K562 (cell line): ENCODE data around the gene PLPP6. TPM values are rescaled to one million over a fixed set of nuclear protein-coding genes. Genes with fewer than 3 reads are reported as not detected.

ENCODE experiments used
- ATAC-seq: fragments of 200-7000 bp; cut with Tn5 transposase; 3 replicates; pipeline ENCODE4 v1.9.1; 2020; ENCODE audit warnings: moderate library complexity
- BruUV-seq: library from RNA; stranded (reverse); fragments of 400-500 nt; replicated peaks from 2 replicates; lab custom pipeline; 2021; lab: Mats Ljungman, UMichigan
- CTCF ChIA-PET: fragments of 300-600 bp; formaldehyde crosslinking; extraction: SDS; loops from one replicate; lab custom pipeline; 2021; ENCODE audit warnings: low intra/inter-chr PET ratio; lab: Yijun Ruan, JAX
- POLR2A ChIA-PET: fragments of 300-600, 350-650 bp; sonication (Branson Sonifier 250); formaldehyde crosslinking; extraction: SDS; loops from one replicate; lab custom pipeline; 2021; ENCODE audit warnings: antibody characterized with exemption, inconsistent platforms; lab: Yijun Ruan, JAX
- DNase-seq, 4 experiments: peaks; one replicate each; pipeline versions ENCODE4 v3.0.0 to v3.0.0-alpha.2; 2011 to 2018; ENCODE audit warnings: low spot score in 3 of 4, mixed read lengths in 3 of 4; ENCODE audit errors: extremely low read depth in 1 of 4
- FAIRE-seq: peaks from 2 replicates; lab custom pipeline; 2011; peaks lifted over from hg19 to GRCh38; lab: Jason Lieb, UNC
- H2AFZ ChIP-seq: 2 replicates; pipeline ENCODE4 v1.6.0; 2011; ENCODE audit warnings: low read depth, low read length, control low read depth, inconsistent platforms
- H3K27ac ChIP-seq: fragments of 200-600 bp; 3 replicates; pipeline ENCODE4 v1.8.0; 2011; ENCODE audit warnings: low read depth, mild to moderate bottlenecking, control low read depth, inconsistent platforms, low read length, moderate library complexity, mixed read lengths; ENCODE audit errors: extremely low read depth
- H3K27me3 ChIP-seq, 2 experiments: fragments of 300-600 bp in 1 of 2; 2 replicates in 1 of 2; 3 replicates in 1 of 2; pipeline versions ENCODE4 v1.6.0 to v1.8.0; 2011; ENCODE audit warnings: inconsistent platforms in 2 of 2, low read length in 2 of 2, mild to moderate bottlenecking in 1 of 2, mixed read lengths in 1 of 2, moderate library complexity in 1 of 2; ENCODE audit not compliant: control insufficient read depth in 2 of 2, insufficient read depth in 2 of 2
- H3K36me3 ChIP-seq: fragments of 300-600 bp; 3 replicates; pipeline ENCODE4 v1.8.0; 2011; ENCODE audit warnings: mild to moderate bottlenecking, low read length, inconsistent platforms; ENCODE audit not compliant: control insufficient read depth, insufficient read depth
- H3K4me1 ChIP-seq, 2 experiments: fragments of 200-600 bp in 1 of 2; replicated peaks in 1 of 2; 2 replicates in 1 of 2; 3 replicates in 1 of 2; pipeline versions ENCODE4 v1.5.1 to v1.8.0; 2011; ENCODE audit warnings: inconsistent platforms in 2 of 2, low read length in 2 of 2, mild to moderate bottlenecking in 1 of 2, mixed read lengths in 1 of 2, moderate library complexity in 1 of 2; ENCODE audit not compliant: control insufficient read depth in 2 of 2, insufficient read depth in 2 of 2
- H3K4me2 ChIP-seq: 2 replicates; pipeline ENCODE4 v1.6.1; 2011; ENCODE audit warnings: low read length, control low read depth, inconsistent platforms, mixed read lengths; ENCODE audit not compliant: insufficient read depth
- H3K4me3 ChIP-seq: fragments of 200-600 bp; sonication (generic), shearing (Covaris generic); 2 replicates; pipeline ENCODE4 v1.5.1; 2016; ENCODE audit warnings: control low read depth, inconsistent platforms
- H3K79me2 ChIP-seq: fragments of 200-600 bp; 3 replicates; pipeline ENCODE4 v1.8.0; 2011; ENCODE audit warnings: low read length, inconsistent platforms; ENCODE audit not compliant: control insufficient read depth, insufficient read depth
- H3K9ac ChIP-seq, 2 experiments: 2 replicates each; pipeline versions ENCODE4 v1.6.0 to v1.6.1; 2011; ENCODE audit warnings: low read depth in 2 of 2, low read length in 2 of 2, control low read depth in 1 of 2, inconsistent platforms in 1 of 2, mild to moderate bottlenecking in 1 of 2, mixed read lengths in 1 of 2; ENCODE audit not compliant: insufficient read depth in 1 of 2
- H3K9me1 ChIP-seq: one replicate; pipeline ENCODE4 v1.6.0; 2011; ENCODE audit warnings: inconsistent platforms, mild to moderate bottlenecking, low read length, moderate library complexity; ENCODE audit not compliant: control insufficient read depth, insufficient read depth
- H3K9me3 ChIP-seq: replicated peaks from 2 replicates; pipeline ENCODE4 v1.5.1; 2011; ENCODE audit warnings: low read depth, low read length, inconsistent platforms; ENCODE audit not compliant: control insufficient read depth, insufficient read depth
- H4K20me1 ChIP-seq: replicated peaks from 2 replicates; pipeline ENCODE4 v1.6.1; 2011; ENCODE audit warnings: low read length, inconsistent platforms, mixed read lengths; ENCODE audit not compliant: control insufficient read depth, insufficient read depth
- ASH1L ChIP-seq: fragments of 450-650 bp; IDR thresholded peaks from 2 replicates; pipeline ENCODE4 v1.6.1; 2018; ENCODE audit warnings: borderline replicate concordance, mild to moderate bottlenecking, low read depth; ENCODE audit not compliant: partially characterized antibody
- BHLHE40 ChIP-seq: IDR thresholded peaks from 2 replicates; pipeline ENCODE4 v1.6.1; 2011; ENCODE audit warnings: low read length, improper control_type of control experiment
- BRF1 ChIP-seq: IDR thresholded peaks from 3 replicates; pipeline ENCODE4 v1.6.1; 2011; ENCODE audit warnings: borderline replicate concordance, mild to moderate bottlenecking; ENCODE audit not compliant: insufficient read length; ENCODE audit errors: extremely low read depth
- ELF1 ChIP-seq: fragments of 200-800 bp; sonication (Bioruptor generic); IDR thresholded peaks from 2 replicates; pipeline ENCODE4 v1.6.1; 2016; ENCODE audit warnings: missing genetic modification characterization, missing compliant biosample characterization
- ESRRA ChIP-seq: fragments of 450-650 bp; IDR thresholded peaks from 2 replicates; pipeline ENCODE4 v1.6.1; 2014; ENCODE audit warnings: low read depth, mild to moderate bottlenecking, moderate library complexity, borderline replicate concordance
- MXI1 ChIP-seq: IDR thresholded peaks from 2 replicates; pipeline ENCODE4 v1.6.1; 2011; ENCODE audit warnings: low read depth, mild to moderate bottlenecking, improper control_type of control experiment, low read length
- RNF219 ChIP-seq: fragments of 250-450 bp; sonication (Bioruptor Pico); IDR thresholded peaks from 2 replicates; pipeline ENCODE4 v1.5.0; 2022; ENCODE audit warnings: mild to moderate bottlenecking
- SETDB1 ChIP-seq: IDR thresholded peaks from one replicate; pipeline ENCODE4 v1.6.1; 2012; ENCODE audit warnings: low read length, control low read depth, inconsistent platforms
- SOX6 ChIP-seq: fragments of 450-650 bp; IDR thresholded peaks from 2 replicates; pipeline ENCODE4 v1.6.1; 2014; ENCODE audit warnings: mild to moderate bottlenecking
- TFAP4 ChIP-seq: sonication (generic); formaldehyde crosslinking; IDR thresholded peaks from 2 replicates; pipeline ENCODE4 v1.8.0; 2022; ENCODE audit warnings: missing genetic modification reagents, mild to moderate bottlenecking, moderate library complexity, borderline replicate concordance
- YBX1 ChIP-seq: fragments of 450-650 bp; IDR thresholded peaks from 2 replicates; pipeline ENCODE4 v1.7.1; 2016; ENCODE audit warnings: mild to moderate bottlenecking
- ZNF121 ChIP-seq: sonication (generic); formaldehyde crosslinking; conservative IDR thresholded peaks from 2 replicates; pipeline ENCODE4 v1.8.0; 2022; ENCODE audit warnings: missing genetic modification reagents
- ZNF589 ChIP-seq: fragments of 200-800 bp; sonication (Bioruptor generic); IDR thresholded peaks from 2 replicates; pipeline ENCODE4 v1.6.1; 2016; ENCODE audit warnings: low read depth, missing genetic modification characterization, missing compliant biosample characterization
- ZNF644 ChIP-seq: fragments of 200-800 bp; sonication (Bioruptor generic); IDR thresholded peaks from 2 replicates; pipeline ENCODE4 v1.6.1; 2016; ENCODE audit warnings: low read depth, missing genetic modification characterization, missing compliant biosample characterization
- ZNF695 ChIP-seq: fragments of 450-650 bp; formaldehyde crosslinking; IDR thresholded peaks from 2 replicates; pipeline ENCODE4 v1.4.0; 2020; ENCODE audit warnings: mild to moderate bottlenecking, moderate library complexity
- WGBS: fragments of 100-300 bp; shearing (Covaris generic); methylation state at CpG from one replicate; pipeline ENCODE4 v1.1.6; 2016; ENCODE audit warnings: low coverage, mixed read lengths; ENCODE audit not compliant: insufficient coverage; ENCODE audit errors: missing lambda C conversion rate; 5-methylcytosine and 5-hydroxymethylcytosine counted together
- in situ Hi-C: fragments of 300-500 bp; cut with MboI; formaldehyde crosslinking; loops from 4 replicates; pipeline ENCODE4 v1.15.0; 2018; ENCODE audit warnings: inconsistent platforms, mixed read lengths
- intact Hi-C: fragments of 100-400 bp; cut with micrococcal nuclease; formaldehyde crosslinking; loops from 2 replicates; pipeline ENCODE4 v1.14.2; 2022
- polyA plus RNA-seq, 8 experiments: library from polyadenylated mRNA; depleted of rRNA in 4 of 8; stranded (reverse) in 5 of 8; unstranded in 3 of 8; fragments of >200 nt; fragmentation: Nextera tagmentation in 2 of 8; fragmentation: Illumina TruSeq in 1 of 8; extraction: Ambion mirVana in 2 of 8; extraction: Trizol in 1 of 8; gene quantifications; 2 replicates each; pipeline versions ENCODE4 v1.2.1 to v1.2.3, GENCODE V29; 2011 to 2014; ENCODE audit warnings: inconsistent platforms in 1 of 8, missing spikeins in 1 of 8
- total RNA-seq, 7 experiments: library from RNA; depleted of rRNA in 6 of 7; stranded (reverse); fragments of >200 nt in 6 of 7; fragmentation: Illumina TruSeq in 2 of 7; extraction: Trizol in 2 of 7; gene quantifications; 2 replicates each; pipeline versions ENCODE4 v1.2.1 to v1.2.3, GENCODE V29; 2011 to 2021; ENCODE audit warnings: low replicate concordance in 1 of 7

Gene PLPP6
- total and polyA plus RNA-seq, 9 of the 15 experiments (the other 6 are each of a cell fraction or from before 2014, with no cell fraction given) = 1.9 to 8.9 (median 5.6) TPM

- TF ChIP-seq BRF1 (no peak), YBX1 (no peak), ZNF589 (CRISPR knock-in tag) (no peak), ASH1L (no peak), BHLHE40 (no peak)
These were observed 28.1 kb downstream of the PLPP6 start (continued) for GRCh38 chr9:4690144-4690543.

GRCh38 chr9:4691795-4692194 is 29.7 kb downstream of the PLPP6 start:
- H3K79me2 ChIP-seq = peaks cover 28% of the 10 kb centered on the region
- WGBS = 62% methylated on average over 3 of the region's 3 CpGs
- no peak overlapping the region for H3K27ac ChIP-seq
- intact Hi-C loops (no loop called here), in situ Hi-C loops (no loop called here)
- H3K4me1 ChIP-seq = peaks cover 0 to 9% of the 10 kb centered on the region in 2 experiments; a peak in 3 of 5 replicates
- no peak overlapping the region for H3K4me2 ChIP-seq
- no peak overlapping the region for H2AFZ ChIP-seq
- no TSS peak for BruUV-seq
- H3K9me3 ChIP-seq = no peaks in the 10 kb centered on the region
- ChIA-PET POLR2A (interaction anchor here (0.8 to 1.1 kb wide), 3 partner anchors 9 to 775 kb away, joined by 3 to 4 read pairs (median 4); no protein-coding TSS in a partner anchor), CTCF (no interaction called here)
- no peak for ATAC-seq
- H3K36me3 ChIP-seq = peaks cover 55% of the 10 kb centered on the region; the same call in 1 of the 3 replicates
- no peak for FAIRE-seq
- H4K20me1 ChIP-seq = no peaks in the 10 kb centered on the region
- no peaks in the 10 kb centered on the region for H3K9me1 ChIP-seq
- H3K27me3 ChIP-seq = no peaks in the 10 kb centered on the region
- DNase-seq = no peak
- H3K4me3 ChIP-seq = no peak overlapping the region
- H3K9ac ChIP-seq = no peak overlapping the region
- no peak for TF ChIP-seq ZNF695 (CRISPR knock-in tag)
- TF ChIP-seq ZNF644 (tag) = no peak
- no peak for TF ChIP-seq SETDB1
- TF ChIP-seq TFAP4 = no peak
- TF ChIP-seq ELF1 = no peak
- TF ChIP-seq ZNF121 = no peak
- no peak for TF ChIP-seq RNF219
- no peak for TF ChIP-seq ESRRA
- TF ChIP-seq MXI1 = no peak
- TF ChIP-seq SOX6 = no peak
